HG02642 (cell line): Measurements from ENCODE around the gene CAMSAP2.
A peak's percentile ranks its signal among the peaks of the same experiment; 100 is the strongest.

Source experiments
- ATAC-seq: cut with Tn5 transposase; IDR thresholded peaks from one replicate; pipeline ENCODE4 v1.9.1; 2021; ENCODE audit warnings: mild to moderate bottlenecking; ENCODE audit not compliant: unreplicated experiment, poor library complexity

The CAMSAP2 gene

DNA sequence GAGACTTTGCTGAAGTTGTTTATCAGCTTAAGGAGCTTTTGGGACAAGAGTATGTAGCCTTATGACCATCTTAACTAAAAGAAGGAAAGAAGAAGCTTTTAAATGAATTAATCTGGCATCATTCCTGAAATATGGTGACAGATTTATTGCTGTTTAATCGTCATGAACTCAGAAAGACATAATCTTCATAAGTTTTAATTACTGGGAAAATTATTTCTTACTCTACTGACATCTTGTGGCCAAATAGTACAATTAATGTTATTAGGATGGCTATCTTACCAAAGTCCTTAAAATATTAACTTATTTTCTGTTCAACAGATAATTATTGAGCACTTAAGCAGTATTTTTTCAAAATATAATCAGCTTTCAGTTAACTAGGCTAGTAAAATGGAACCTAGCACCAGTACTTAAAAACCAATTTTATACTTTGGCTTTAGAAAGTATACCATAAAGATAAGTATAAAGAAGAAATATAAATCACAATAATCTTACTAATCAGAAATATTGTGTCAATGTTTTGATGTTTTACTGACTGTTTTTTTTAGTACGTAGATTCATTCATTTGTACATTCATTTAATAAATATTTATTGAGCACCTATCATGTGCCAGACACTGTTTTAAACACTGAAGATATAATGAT lies 99.4 kb downstream of the CAMSAP2 start:
- ATAC-seq, result no peak

DNA sequence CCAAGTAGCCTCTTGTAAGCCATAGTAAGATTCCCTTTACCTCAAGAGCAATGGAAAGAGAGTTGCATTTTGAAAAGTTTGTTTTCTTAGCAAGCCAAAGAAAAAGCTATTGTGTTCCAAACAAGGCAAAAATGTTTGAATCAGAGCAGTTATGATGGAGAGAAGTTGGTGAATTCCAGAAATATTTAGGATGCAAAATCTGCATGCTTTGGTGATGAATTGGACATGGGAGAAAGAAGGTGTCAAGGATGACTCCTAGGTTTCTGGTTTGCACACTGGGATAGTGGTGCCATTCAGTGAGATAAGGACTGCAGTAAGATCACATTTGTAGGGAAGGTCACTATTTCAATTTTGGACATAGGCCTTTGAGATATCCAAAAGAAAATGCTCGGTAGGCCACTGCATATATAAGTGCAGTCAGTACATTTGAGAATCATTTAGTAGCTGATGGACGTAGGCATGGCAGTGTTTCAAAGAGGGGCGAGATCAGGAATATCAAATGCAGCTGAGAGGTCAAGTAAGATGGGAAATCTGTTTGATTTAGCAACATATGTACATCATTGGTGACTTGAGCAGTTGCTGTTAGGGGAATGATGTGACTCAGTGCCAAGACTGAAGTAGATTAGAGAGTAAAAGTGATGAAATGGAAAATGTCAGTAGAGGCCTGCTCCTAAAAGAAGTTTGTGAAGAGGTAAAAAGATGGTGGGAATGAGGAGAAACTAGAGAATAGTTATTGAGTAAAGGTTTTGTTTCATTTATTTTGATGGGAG lies 100.2 kb downstream of the CAMSAP2 start:
- no peak for ATAC-seq

DNA sequence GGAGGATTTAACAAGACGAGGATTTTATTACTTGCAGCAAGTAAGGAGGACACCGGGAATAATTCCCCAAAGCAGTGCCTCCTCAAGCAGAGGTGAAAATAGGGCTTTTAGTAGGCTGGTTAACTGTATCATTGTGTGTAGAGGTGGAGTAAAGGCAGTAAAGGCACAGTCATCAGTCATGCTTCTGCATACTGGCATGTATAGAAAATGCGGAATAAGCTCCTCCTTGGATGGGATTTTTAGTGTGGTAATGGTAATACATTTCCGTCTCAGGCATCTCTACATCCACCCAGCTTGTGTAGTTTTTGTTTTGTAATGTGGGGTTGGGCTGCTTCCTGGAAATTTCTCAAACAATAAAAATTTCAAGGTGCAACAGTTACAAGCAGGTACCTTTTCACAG lies 106.7 kb downstream of the CAMSAP2 start:
- ATAC-seq, result no peak

DNA sequence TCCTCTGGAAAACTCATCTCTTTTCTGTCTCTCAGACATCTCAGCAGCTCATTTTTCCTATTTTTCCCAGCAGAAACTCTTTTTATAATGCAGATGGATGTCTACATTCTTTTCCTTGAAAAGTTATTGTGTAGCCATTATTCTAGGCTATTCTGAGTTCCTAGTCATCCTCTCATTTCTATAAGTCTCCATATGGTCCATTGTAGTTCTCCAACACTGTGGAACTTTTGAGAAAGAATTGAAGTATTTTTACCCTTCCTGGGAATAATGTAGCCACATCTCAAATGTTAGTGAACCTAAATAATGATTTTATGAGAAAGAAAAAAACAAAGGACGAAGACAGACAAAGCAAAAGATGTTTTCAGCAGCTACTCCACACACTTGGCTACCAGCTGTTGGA lies 107.7 kb downstream of the CAMSAP2 start:
- ATAC-seq, result no peak

DNA sequence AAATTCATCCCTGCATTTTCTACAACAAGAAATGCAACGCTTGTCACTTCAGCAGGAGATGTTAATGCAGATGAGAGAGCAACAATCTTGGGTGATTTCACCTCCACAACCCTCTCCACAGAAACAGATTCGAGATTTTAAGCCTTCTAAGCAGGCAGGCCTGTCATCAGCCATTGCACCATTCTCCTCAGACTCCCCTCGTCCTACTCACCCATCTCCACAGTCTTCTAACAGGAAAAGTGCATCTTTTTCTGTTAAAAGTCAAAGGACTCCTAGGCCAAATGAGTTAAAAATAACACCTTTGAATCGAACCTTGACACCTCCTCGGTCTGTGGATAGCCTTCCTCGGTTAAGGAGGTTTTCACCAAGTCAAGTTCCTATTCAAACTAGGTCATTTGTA lies 110.7 kb downstream of the CAMSAP2 start:
- ATAC-seq, result no peak

DNA sequence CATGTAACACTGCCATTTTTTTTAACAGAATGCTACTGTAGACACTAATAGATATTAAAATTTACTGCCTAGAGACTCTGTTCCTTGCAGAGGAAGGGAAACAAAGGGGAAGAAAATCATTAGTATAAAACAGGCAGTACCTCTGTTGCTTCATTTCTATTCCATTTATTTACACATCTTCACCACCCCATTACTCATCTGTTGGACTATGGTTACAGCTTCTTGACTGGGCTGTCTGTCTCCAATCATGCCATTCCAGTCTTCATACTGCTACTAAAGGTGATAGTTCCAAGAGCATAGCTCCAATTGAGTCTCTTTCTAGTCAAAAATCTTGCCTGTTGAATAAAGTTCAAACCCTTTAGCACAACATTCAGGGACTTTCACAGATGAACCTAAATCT lies 111.9 kb downstream of the CAMSAP2 start:
- ATAC-seq, result no peak

DNA sequence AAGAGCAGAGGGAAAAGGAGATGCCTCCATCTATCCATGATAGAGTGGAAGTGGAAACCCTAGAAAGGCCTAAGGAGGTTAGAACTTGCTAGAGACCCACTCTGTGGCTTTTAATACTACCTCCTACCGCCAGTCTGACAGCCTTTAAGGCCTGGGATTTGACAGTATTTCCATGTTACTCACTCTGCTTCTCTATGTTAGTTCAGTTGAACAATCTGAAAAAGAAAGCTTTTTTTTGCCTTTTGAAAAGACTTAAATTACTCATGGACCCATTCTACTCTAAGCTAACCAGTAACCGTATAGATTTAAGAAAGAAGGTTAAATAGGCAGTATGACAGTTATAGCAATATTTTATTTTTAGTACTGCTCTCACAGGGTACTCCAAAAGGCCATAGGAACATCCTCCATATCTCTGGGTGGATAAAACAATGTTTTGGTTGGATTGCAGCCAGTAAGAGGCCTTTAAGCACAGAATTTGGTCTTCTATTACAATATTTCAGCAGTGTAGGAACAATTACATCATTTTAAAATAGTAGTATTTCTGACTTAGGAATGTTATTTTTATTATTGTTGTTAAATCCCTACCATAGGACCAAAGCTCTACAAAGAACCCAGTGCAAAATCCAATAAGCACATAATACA lies 118.1 kb downstream of the CAMSAP2 start:
- no peak for ATAC-seq

DNA sequence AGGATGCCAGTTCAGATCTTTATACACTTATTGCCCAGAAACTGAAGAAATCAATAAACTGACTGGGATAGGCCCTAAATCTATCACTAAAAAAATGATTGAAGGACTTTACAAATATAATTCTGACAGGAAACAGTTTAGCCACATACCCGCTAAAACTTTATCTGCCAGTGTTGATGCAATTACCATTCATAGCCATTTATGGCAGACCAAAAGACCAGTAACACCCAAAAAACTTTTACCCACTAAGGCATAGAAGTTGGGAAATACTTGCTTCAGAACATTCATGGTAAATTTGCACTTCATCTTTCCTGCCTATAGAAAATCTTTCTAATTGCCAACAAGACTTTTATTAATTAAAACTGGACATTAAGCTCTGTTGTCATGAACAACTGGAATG lies 119.1 kb downstream of the CAMSAP2 start:
- no peak for ATAC-seq

DNA sequence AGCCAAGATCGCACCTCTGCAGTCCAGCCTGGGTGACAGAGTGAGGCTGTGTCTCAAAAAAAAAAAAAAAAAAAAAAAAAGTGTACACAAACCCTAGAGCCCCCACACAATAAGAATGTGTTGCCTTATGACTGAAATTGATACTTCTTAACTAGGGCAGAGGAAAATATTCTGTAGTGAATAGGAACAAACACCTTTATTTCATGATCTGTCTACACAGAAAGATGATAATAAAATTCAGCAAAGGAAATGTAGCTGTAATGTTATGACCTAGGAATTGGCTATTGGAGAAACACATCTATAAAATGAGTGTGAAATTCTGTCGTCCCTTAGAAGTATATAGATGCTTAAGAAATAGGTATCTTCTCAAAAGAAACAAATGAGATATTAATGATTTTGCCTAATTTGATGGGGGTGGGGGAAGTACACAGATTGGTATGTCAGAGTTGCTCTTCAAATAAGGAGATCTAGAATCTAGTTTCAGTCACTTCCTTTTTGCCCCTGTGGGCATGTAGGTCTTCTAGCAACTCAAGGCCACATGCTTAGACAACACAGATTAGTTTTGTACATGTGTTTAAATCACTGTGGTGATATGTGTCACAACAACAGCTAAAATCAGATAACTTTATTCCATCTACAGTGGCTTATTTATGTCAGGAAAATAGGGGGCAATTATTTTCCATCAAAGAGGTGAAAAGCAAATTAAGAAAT lies 123.4 kb downstream of the CAMSAP2 start:
- no peak for ATAC-seq

DNA sequence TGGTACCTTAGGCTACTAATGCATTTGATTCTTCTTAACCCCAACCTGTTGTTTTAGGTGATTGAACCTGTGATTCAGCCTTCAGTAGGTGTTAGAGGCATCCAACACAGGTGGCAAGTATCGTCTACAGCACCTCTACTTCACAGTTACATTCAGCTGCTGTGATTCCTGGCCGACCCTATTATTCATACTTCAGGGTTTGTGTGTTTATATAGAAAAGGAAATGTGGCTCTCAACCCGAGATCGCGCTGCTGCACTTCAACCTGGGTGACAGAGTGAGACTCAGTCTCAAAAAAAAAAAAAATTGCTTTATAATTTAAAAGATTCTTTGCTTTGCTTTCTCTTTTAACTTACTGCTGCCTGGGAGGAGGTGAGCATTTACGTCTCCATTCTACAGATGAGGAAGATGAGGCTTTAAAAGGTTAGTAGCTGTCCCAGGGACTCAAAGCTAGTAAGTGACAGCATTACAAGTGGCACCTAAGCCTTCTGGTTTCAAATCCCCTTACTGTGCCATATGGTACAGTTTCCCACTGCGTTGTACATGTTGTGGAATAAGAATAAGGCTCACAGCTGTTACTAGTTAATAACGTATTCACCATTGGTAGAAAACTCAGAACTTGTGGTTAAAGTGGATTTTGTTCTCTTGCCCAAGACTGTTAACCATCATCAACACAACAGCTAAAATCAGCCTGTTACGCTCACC lies 124.2 kb downstream of the CAMSAP2 start:
- no peak for ATAC-seq

DNA sequence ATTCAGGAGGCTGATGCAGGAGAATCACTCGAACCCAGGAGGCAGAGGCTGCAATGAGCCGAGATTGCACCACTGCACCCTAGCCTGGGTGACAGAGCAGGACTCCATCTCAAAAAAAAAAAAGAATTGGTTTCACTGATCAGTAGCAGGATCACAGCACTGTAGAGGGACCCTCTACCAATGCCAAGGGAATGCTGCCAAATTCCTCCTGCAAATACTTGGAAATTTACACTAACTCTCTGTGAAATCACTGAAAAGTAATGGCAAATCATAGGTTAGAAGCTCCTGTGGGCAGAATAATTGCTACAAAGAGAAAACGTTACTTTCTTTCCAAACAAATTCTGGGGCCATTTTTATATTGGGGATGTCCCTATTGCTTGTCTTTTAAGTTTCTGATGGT lies 127.4 kb downstream of the CAMSAP2 start:
- ATAC-seq, result no peak

DNA sequence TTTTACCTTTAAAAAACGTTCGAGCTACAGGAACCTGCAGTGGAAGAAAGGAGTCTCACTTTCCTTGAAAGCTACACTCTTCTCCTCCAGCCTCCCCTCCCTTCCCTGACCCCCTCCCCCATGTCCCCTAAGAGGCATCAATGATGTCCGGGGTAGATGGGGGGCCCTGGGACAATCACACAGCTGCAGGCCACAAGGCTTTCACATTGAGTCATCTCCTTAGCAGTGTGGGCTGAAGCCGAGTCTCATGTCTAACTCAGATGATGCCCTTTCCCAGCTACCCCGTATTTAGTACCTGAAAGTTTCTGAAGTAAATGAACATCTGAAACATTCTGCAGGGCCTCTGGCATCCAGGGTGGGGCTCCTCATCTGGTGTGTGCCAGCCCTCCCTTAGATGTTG lies 127.8 kb downstream of the CAMSAP2 start:
- ATAC-seq, result peak; percentile 88

DNA sequence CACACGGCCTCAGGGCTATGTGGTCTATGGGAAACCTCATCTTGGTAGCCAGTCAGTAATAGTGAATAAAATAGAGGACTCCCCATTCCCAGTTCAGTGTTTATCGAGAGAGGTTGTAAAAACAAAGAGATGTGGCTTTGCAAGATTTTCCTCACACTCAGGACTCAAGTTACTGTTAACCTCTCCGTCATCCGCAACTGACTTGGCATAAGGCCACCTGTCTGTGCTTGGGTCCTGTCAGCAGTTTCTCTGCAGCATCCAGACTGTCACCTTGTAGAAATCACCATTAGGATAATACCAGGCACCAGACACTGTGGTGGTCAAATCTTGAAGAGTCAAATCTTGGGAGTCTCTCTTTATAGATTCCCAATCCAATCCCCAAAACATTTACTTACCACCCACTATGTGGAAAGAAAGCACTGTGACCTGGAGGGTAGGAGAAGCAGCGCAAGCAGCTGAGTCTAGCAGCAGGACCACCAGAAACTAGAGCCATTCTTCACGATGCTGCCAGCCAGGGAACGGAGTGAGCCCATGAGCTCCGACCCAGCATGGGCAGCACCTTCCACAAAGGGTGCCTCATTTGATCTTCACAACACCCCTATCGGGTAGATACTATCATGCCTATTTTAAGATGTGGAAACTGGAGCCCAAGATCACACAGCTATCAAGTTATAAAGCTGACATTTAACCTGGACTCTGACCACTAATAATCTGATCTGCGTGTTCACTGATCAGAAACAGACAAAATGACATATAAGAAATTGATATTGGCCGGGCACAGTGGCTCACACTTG lies 128.5 kb downstream of the CAMSAP2 start:
- ATAC-seq, result peak; percentile 7

DNA sequence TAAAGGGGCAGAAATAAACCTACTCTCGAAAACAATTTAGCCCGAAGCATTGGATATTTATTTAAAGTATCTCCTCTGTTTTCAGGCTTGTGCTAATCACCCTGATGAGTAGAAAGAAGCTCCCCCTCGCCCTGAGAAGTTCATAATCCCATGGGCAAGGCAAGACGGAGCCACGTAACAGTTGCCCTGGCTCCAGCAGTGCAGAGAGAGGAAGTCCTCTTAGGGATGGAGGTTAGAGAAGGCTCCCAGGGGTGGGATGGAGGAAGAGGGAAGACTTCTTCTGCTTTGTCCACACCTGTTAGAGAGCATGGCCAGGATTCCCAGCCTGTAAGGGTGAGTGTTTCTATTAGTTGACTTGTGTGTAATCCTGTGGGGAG lies 130.7 kb downstream of the CAMSAP2 start:
- ATAC-seq, result no peak

DNA sequence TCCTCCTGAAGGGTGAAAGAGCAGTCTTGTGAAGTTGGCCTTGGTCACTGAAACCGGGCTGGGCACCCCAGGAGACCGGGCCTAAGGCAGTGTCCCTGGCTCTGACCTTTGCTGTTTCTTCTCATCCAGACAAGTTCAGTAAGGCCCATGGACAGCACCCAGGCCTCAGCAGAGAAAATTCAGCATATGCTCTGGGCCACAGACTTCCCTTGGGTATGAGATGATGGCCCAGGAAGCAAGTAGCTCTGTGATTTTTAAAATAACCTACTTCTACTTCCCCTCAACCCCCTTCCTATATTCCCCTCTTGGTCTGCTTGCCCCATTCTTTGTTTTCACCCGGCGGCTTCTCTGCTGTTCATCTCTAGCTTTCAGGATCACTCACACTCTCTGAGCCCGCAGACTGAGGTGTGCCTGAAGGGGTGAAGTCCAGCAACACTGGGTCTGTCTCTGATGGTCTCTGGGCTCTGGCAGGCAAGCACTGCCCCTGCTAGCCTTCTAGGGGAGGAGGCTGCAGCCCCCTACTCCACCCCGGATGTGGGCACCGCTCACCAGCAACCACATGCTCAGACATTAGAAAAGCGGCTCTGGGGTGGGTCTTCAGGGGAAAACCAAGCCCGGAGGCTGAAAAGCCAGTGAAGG lies 131.2 kb downstream of the CAMSAP2 start:
- ATAC-seq, result peak; percentile 66

DNA sequence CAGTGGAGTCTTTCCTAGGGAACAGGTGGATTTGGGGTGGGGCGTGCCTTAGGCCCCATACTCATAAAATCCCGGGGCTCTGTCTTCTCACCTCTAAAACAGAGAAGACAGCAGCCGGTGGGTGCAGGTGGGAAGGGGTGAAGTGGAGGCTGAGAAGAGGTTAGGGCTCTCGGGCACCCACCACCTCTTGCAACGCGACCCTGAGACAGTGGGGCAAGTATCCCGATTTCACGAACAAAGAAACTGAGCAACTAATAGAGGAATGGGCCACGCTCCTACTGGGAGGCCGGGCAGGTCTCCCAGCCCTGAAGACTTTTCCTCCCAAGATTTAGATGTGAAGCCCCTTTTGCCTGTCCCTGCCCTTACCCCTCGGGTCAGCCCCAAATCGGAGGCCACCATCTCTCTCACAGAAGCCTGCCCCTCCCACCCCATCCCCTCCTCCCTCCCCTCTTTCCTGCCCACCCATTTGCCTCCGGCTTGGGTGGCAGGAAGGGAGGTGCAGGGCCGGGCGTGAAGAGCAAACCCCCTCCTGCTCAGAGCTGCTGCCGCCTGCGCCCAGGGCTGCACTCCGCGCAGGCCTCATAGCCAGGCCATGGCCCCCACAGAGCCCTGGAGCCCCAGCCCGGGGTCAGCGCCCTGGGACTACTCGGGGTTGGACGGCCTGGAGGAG lies 133.9 kb downstream of the CAMSAP2 start, which contains the start of gene GPR25:
TSS of gene GPR25 (plus strand) at position 536 of the 670 bp plus-strand sequence. CDS start at position 593, 57 bp downstream.
- no peak for ATAC-seq

DNA sequence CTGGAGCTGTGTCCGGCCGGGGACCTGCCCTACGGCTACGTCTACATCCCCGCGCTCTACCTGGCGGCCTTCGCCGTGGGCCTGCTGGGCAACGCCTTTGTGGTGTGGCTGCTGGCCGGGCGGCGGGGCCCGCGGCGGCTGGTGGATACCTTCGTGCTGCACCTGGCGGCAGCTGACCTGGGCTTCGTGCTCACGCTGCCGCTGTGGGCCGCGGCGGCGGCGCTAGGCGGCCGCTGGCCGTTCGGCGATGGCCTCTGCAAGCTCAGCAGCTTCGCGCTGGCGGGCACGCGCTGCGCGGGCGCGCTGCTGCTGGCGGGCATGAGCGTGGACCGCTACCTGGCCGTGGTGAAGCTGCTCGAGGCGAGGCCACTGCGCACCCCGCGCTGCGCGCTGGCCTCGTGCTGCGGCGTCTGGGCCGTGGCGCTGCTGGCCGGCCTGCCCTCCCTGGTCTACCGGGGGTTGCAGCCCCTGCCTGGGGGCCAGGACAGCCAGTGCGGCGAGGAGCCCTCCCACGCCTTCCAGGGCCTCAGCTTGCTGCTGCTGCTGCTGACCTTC lies 134.5 kb downstream of the CAMSAP2 start:
- no peak for ATAC-seq

DNA sequence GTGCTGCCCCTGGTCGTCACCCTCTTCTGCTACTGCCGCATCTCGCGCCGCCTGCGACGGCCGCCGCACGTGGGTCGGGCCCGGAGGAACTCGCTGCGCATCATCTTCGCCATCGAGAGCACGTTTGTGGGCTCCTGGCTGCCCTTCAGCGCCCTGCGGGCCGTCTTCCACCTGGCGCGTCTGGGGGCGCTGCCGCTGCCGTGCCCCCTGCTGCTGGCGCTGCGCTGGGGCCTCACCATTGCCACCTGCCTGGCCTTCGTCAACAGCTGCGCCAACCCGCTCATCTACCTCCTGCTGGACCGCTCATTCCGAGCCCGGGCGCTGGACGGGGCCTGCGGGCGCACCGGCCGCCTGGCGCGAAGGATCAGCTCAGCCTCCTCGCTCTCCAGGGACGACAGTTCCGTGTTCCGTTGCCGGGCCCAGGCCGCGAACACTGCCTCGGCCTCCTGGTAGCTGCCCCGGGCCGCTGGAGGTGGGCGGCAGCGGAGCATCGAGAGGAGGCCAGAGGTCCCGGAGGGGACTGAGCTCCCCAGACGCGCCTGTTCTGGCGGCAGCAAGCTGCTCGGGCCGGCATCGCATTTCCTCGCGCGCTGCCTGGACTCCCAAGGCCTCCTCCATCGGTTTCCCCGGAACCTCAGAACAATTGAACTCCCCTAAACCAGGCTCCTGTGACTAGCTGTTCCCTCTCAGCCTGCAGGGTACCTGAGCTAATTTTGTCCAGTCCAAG lies 135.1 kb downstream of the CAMSAP2 start:
- ATAC-seq, result no peak
